Activated CD4-positive, alpha-beta T cell treated with anti-CD3 and anti-CD28 coated beads for 36 hours (primary cell): ENCODE data around the gene DGCR2. TPM values are rescaled to one million over a fixed set of nuclear protein-coding genes. Genes with fewer than 3 reads are reported as not detected.

ENCODE experiments used
- total RNA-seq, 2 experiments: library from RNA; stranded (reverse); gene quantifications; one replicate each; pipeline ENCODE4 v1.2.3, GENCODE V29; 2021

The DGCR2 gene
- total RNA-seq, 2 experiments from 2014 or later = 23.7 to 27.5 TPM

Other genes with a start within 250 kb of the DGCR2 start
- under 1 TPM; 0.28 to 0.59 TPM for gene DGCR6, start 216.1 kb downstream of the DGCR2 start, total RNA-seq
- not detected for gene PRODH, start 186.1 kb downstream of the DGCR2 start, total RNA-seq
- gene TSSK2, start 8.9 kb upstream of the DGCR2 start, total RNA-seq = not detected
- 10 to 100 TPM; 12.9 to 13.4 TPM for gene ESS2, start 22.2 kb upstream of the DGCR2 start, total RNA-seq
- not detected for gene GSC2, start 27.9 kb upstream of the DGCR2 start, total RNA-seq
- 10 to 100 TPM; 48.5 to 52.8 TPM for gene SLC25A1, start 56.3 kb upstream of the DGCR2 start, total RNA-seq
- gene CLTCL1, start 169.3 kb upstream of the DGCR2 start, total RNA-seq = 1 to 10 TPM in 1 of 2 experiments, under 1 TPM in 1; 0.76 to 1.2 TPM